ENCODE results near the gene QSOX1. TPM values are rescaled to one million over a fixed set of nuclear protein-coding genes. Genes with fewer than 3 reads are reported as not detected.

Gene QSOX1
- total RNA-seq, 2 donors from 2014 or later = 42.1 to 42.3 TPM

DNA sequence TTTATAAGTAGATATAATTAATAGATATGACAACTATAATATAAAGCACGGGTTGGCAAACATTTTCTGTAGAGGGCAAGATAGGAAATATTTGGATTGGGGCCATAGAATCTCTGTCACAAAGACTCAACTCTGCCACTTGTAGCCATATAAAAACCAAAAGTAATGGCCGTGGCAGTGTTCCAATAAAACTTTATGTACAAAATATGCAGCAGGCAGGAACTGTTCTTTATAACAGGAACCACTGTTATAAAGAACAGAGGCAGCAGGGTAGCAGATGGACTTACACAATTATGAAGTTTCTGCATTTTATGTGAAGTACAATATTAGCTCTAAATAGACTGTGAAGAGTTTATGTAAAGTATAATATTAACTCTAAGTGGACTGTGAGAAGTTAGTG lies 16.9 kb upstream of the QSOX1 start:
- no peaks in the 10 kb centered on the region for H3K36me3 Mint-ChIP-seq
- no peak for ATAC-seq
- no peak for DNase-seq (ENCODE audit: low spot score in 2 of 2)
- no peaks in the 10 kb centered on the region for H3K9me3 Mint-ChIP-seq
- no peak overlapping the region for H3K27ac Mint-ChIP-seq

DNA sequence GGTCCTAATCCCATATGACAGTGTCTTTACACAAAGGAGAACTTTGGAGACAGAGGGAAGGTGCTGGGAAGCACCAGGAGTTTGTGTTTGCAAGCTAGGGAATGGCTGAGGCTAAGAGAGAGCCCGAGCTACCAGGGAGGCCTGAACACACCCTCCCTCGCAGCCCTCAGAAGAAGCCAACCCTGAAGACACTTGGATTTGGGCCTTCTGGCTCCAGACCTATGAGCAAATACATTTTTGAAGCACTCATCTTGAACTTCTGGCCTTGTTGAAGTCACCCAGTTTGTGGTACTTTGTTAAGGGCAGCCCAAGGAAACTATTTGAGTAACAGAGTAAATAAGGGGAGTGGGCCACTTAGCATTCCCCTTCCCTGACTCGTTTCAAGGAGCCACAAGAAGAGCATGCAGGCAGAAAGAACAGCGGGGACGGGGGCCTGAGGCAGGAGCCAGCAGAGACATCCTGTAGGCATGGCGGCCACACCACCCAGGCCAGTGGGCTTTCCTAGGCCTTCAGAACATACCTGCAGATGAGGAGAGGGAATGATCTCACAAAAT lies 13.2 kb upstream of the QSOX1 start:
- ATAC-seq (no peak), DNase-seq (ENCODE audit: low spot score in 2 of 2) (no peak)
- H3K9me3 Mint-ChIP-seq = no peaks in the 10 kb centered on the region
- no peaks in the 10 kb centered on the region for H3K36me3 Mint-ChIP-seq
- no peak overlapping the region for H3K27ac Mint-ChIP-seq

DNA sequence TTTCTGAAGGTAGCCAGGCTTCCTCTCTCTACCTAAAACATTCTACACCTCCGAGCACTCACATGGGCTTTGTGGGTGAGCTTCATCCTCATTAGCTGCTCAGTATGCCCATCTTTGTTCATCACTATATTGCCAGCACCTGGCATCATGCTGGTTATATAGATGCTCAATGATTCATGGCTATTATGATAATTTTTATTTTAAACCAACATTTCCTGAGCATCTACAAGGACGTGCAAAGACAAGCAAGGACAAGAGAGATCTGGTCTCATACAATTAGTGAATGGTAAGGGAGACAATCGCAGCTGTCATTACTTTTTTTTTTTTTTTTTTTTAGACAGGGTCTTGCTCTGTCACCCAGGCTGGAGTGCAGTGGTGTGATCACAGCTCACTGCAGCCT lies 11.3 kb upstream of the QSOX1 start:
- ATAC-seq = no peak
- H3K36me3 Mint-ChIP-seq = no peaks in the 10 kb centered on the region
- no peak for DNase-seq (ENCODE audit: low spot score in 2 of 2)

DNA sequence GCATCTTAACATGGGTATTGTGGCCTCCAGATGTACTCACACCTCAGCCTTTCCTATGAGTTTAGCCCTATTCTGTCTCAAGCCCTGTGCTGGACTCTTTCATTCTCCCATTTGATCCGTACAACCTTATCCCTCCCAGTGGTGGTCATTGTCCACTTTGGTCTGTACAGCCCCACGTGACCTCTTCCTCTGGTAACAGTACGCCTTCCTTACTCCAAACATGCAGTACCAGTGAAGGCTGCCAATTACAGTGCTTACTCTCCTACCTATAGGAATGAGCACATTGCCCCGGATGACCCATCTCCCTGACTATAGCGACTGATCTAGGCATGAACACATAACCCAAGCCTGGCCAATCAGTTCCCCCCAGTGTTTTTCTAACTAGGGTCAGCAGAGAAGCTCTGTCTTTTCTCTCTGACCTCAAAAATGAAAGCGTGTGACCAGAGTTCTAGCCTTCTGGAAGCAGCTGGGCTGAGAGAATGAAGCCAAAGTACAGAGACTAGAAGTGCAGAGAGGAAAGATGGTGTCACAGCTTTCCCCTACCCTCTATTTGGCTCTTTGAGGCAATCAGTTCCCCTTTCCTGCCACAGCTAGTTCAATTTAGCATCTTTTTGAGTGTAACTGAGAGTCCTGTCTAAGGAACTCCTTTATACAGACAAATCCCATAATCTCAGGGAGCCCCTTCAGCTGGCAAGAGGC lies 9.9 kb upstream of the QSOX1 start:
- DNase-seq (ENCODE audit: low spot score in 2 of 2) (no peak), ATAC-seq (no peak)
- Mint-ChIP-seq H3K27ac (no peak overlapping the region), H3K36me3 (no peaks in the 10 kb centered on the region), H3K9me3 (no peaks in the 10 kb centered on the region)

More for the DNA sequence above, 11.3 kb upstream of the QSOX1 start:
- H3K9me3 Mint-ChIP-seq = no peaks in the 10 kb centered on the region
- H3K27ac Mint-ChIP-seq = no peak overlapping the region

DNA sequence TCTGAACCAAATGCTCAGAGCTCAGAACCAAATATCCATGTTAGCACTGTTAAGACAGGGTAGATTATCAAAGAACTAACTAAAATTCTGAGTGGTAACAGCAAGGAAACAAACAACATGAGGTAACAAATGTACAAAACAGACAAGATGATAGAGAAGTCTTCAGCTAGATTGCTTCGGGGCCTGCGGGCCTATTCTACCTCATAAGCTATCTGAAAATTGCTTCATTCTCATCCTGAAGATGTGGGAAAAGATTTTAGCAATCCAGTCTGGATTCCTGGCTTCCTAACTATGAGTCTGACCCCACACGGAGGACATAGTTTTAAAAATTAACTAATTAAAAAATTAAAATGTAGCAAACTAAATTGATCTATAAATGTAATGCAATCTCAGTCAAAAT lies 9.2 kb upstream of the QSOX1 start:
- DNase-seq (ENCODE audit: low spot score in 2 of 2) = no peak
- ATAC-seq = no peak
- Mint-ChIP-seq H3K27ac (no peak overlapping the region), H3K9me3 (no peaks in the 10 kb centered on the region), H3K36me3 (no peaks in the 10 kb centered on the region)

DNA sequence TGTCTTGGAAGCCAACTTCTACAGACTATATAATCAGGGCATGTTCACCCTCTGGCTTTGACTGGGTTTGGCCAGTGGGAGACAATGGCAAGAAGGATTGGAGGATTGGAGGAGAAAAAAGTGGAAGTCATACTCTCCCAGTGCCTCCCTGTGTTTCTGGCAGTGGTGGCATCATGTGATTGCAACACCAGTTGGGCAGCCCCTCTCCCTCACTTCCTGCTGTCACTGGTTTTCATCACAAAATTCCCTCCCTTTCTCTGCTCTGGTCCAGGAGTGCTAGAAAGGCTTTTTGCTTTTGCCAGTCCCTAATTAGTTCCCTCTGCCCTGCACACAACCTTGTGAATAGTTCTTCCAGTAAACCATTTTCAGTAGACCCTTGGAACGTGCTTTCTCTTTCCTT lies 3.7 kb upstream of the QSOX1 start:
- H3K36me3 Mint-ChIP-seq = peaks cover 8 to 9% of the 10 kb centered on the region in 2 donors
- no peak for ATAC-seq
- H3K27ac Mint-ChIP-seq = no peak overlapping the region
- no peak for DNase-seq (ENCODE audit: low spot score in 2 of 2)
- H3K9me3 Mint-ChIP-seq = no peaks in the 10 kb centered on the region

DNA sequence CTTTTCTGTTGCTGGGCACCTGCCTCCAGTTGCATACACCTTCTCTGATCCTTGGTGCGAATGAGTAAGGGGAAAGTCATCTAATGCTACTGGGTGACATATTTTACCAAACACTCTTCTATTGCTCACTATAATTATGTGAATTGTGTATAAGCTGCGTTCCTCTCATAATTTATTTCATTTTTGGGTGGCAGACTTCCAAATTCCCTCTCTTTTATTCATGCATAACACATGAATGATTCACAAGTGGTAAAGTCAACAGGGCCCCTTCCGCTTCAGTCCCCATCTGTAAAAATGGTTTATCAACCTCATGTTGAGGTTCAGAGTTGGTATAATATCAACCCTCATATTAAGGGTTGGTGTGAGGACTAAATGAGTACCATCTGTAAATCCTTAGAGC lies 3.2 kb upstream of the QSOX1 start:
- Mint-ChIP-seq H3K36me3 (peaks cover 8 to 13% of the 10 kb centered on the region in 2 donors), H3K27ac (no peak overlapping the region), H3K9me3 (no peaks in the 10 kb centered on the region)
- DNase-seq (ENCODE audit: low spot score in 2 of 2) = no peak
- no peak for ATAC-seq

DNA sequence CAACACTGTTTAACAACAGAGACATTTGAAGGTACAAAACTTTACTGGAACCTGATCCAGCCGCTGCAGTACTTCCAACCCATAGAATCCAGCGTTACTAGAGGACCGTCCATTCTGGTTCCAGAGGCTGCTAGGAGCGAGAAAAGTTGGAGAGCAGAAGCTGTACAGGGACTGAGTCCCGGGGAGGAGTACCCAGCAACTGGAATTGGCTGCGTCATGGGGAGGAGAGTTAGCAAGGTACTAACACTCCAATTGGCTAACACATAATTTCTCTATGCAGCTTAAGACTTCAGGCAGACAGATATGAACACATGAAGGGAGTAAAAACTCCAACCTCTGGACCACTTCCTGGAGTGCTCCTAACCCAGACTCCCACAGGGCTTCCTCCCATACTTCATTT lies 2.1 kb upstream of the QSOX1 start:
- Mint-ChIP-seq H3K27ac (no peak overlapping the region), H3K36me3 (peaks cover 8 to 16% of the 10 kb centered on the region in 2 donors), H3K9me3 (no peaks in the 10 kb centered on the region)
- DNase-seq (ENCODE audit: low spot score in 2 of 2) (no peak), ATAC-seq (no peak)

DNA sequence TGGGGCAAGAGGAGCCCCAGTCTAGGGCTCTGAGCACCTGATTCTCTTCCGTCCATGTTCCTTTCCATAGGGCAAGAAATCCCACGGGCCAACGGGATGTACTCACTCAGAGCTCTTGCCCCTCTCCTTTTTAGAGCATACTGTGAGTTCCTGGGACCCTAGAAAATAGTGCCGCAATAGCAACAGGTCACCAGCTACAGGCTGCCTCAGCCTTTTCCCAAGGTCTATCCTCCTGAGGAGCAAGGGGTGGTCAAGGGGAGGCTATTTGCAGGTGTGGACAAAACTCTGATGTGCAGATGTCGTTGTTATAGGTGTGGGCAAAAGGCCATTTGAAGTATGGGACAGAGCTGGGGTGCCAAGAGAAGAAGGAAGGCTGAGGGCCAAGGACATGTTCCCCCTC lies 1.6 kb upstream of the QSOX1 start:
- Mint-ChIP-seq H3K27ac (no peak overlapping the region), H3K36me3 (peaks cover 8 to 16% of the 10 kb centered on the region in 2 donors), H3K9me3 (no peaks in the 10 kb centered on the region)
- ATAC-seq (no peak), DNase-seq (ENCODE audit: low spot score in 2 of 2) (no peak)

DNA sequence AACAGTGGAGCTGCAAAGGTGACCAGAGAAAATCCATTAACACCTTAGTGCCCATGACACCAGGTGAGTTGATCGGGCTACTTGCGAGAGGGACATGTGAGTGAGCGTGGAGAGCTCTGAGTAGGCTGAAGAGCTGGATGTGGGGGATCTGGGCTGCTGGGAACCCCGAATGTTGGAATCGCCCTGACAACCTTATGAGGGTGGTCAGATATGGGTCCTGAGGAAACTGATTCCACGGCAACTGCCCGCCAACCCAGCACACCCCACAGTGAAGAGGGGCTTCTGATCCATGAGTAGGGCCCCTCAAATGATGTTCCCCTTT lies 705 bp upstream of the QSOX1 start:
- no peak for ATAC-seq

DNA sequence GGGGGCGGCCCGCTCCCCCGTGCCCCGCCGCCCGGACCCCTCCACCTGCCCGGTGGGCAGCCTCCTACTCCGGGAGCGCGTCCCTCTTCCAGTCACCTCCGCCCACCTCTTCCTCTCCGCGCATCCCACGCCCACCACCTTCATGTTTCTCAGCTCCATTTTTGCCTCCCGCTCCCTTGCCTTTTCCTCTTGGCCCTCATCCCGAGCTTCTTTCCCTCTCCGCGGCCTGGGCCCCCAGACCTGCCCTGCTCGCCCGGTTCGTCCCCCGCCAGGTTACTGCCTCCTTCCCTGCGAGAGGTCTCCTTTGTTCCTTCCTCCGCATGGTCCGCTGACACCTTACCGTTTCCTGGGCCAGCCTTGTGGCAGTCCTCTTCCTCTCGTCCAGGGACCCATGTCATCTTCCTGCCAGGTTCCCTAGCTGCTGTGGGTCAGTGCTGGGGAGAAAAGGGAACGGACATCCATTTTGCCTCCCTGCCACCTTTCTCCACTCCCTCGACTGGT lies 563 bp downstream of the QSOX1 start:
- Mint-ChIP-seq H3K9me3 (no peaks in the 10 kb centered on the region), H3K36me3 (peaks cover 8 to 16% of the 10 kb centered on the region in 2 donors), H3K27ac (peak overlapping the region; percentile 72 to 93)
- DNase-seq (ENCODE audit: low spot score in 2 of 2) (peak; percentile 33 to 68), ATAC-seq (peak in 1 of 2 donors; percentile 6)

More for the DNA sequence above, 705 bp upstream of the QSOX1 start:
- DNase-seq (ENCODE audit: low spot score in 2 of 2) = no peak
- Mint-ChIP-seq H3K36me3 (peaks cover 8 to 16% of the 10 kb centered on the region in 2 donors), H3K27ac (peak overlapping the region; percentile 59 to 80), H3K9me3 (no peaks in the 10 kb centered on the region)

DNA sequence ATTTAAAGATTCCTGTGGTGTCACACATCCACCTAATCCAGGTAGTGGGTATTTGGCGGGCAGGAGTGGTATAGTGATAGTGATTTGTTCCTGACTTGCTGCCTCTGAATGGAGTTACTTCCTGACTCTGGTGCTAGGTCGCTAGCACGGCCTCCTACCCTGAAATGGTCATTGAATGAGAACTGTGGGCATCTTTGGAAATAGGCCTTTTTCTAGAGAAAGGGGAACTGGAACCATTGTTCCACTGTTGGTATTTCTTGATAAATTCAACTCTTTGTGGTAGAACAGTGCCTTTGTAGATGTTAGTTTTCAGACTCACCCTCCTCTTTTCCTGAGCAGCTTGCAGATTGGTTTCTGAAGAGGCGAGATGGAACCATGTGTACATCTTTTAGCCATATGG lies 1.5 kb downstream of the QSOX1 start:
- no peak for ATAC-seq
- Mint-ChIP-seq H3K9me3 (no peaks in the 10 kb centered on the region), H3K36me3 (peaks cover 8 to 16% of the 10 kb centered on the region in 2 donors), H3K27ac (peak overlapping the region in 1 of 2 donors; percentile 93)
- no peak for DNase-seq (ENCODE audit: low spot score in 2 of 2)

DNA sequence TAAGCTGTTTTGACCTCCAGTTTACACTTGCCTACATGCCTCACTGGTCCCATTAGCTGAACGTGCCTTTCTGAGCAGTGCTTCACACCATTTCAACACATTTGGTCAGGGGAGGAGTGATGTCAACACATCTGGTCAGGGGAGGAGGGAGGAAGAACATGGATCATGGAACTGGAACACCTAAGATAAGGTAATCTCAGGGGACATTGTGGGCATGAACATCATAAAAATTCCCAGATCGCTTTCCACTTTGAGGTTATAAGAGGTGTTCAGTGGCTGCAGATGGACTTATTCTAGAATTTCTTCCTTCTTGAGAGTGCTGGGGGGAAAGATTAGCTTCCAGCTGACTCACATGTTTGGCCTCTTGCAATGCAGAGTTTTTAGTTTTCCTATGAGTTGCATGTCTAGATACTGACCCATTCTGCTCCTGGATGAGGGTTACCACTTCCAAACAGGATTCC lies 2.0 kb downstream of the QSOX1 start:
- DNase-seq (ENCODE audit: low spot score in 2 of 2) (no peak), ATAC-seq (no peak)
- peaks cover 8 to 16% of the 10 kb centered on the region in 2 donors for H3K36me3 Mint-ChIP-seq
- H3K27ac Mint-ChIP-seq = no peak overlapping the region
- H3K9me3 Mint-ChIP-seq = no peaks in the 10 kb centered on the region

DNA sequence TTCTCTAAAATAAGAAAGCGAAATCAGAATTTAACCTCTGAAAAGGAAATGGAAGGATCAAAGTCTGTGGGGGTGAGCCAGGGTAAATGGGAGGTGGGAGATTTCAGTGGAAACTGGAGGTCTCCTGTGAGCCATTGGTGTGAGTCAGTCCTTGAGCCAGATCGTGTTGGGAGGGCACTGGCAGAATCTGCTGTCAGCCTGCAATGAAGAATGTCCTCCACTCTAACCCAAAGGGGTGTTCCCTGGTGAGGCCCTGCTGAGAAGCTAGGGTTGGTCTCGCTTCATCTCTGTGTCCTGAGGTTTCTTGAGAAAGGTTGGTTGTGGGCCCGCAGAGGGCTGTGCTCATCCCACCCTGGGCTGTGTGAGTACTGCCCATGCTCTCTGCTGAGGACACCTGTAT lies 2.4 kb downstream of the QSOX1 start:
- ATAC-seq = no peak
- no peak overlapping the region for H3K27ac Mint-ChIP-seq

DNA sequence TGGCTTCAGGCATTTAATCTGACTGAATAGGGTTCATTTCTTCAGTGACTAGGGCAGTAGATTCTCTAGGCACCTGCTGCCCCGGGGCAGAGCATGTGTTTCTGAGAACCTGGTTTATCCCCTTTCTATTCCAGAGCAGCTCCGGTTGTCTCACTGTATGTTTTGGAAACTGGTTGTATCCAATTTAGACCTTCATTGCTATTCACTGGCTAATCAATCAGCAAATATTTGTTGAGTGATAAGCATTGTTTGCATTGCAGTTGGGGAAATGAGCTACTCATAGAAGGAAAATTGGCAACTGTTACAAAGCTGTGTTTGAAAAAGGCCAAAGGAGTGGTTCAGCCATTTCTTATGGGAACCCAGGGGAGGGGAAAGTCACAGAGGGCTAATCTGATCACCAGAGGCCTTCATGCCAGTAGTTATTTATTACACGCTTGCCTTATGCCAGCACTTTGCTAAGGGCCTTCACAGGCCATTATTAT lies 2.9 kb downstream of the QSOX1 start:
- DNase-seq (ENCODE audit: low spot score in 2 of 2) (no peak), ATAC-seq (no peak)
- no peaks in the 10 kb centered on the region for H3K9me3 Mint-ChIP-seq

More for the DNA sequence above, 2.4 kb downstream of the QSOX1 start:
- Mint-ChIP-seq H3K9me3 (no peaks in the 10 kb centered on the region), H3K36me3 (peaks cover 8 to 16% of the 10 kb centered on the region in 2 donors)
- no peak for DNase-seq (ENCODE audit: low spot score in 2 of 2)

DNA sequence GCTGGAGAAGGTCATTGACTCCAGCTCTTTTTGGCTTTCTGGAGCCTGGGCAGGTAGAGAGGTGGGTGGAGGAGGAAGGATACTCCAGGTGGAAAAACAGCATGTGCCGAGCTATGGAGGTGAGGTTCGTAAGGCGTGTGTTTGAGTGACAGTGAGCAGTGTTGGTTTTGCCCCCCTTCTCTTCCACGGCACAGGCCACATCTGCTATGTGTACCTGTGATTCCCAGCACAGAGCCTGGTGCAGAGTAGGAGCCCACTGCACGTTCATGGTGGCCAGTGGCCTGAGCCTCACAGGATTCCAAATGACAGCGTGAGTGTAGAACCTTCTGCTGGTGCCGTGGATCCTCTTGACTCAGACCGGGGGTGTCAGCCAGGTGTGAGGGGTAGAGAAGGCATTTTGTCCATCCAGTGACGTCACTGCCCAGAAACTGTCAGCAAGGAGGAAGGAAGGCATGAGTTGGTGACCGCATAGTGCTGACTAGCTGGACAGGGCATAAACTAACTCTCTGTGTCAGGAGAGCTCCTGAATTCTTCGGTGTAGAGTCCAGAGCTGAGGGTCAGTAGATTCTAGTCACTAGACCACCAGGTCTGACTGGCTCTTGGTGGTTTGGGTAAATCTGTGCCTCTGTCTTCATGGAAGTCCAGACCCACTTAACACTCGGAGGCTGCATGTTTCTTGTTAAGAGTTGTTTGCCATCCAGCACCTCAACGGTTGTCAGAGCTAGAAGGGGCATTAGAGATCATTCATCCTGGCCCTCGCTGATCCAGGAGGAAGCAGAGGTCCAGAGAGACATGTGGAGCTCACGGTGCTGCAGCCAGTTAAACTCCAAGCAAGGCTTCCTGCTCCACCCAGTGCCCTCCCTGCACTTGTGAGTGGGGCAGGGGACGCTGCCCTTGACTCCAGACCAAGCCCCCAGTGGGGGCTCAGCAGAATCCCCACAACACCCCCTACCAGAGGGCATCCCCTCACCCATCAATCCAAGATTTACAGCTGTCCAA lies 3.8 kb downstream of the QSOX1 start:
- Mint-ChIP-seq H3K36me3 (peaks cover 8 to 16% of the 10 kb centered on the region in 2 donors), H3K27ac (peak overlapping the region in 1 of 2 donors; percentile 2), H3K9me3 (no peaks in the 10 kb centered on the region)
- DNase-seq (ENCODE audit: low spot score in 2 of 2) (no peak), ATAC-seq (no peak)

More for the DNA sequence above, 2.9 kb downstream of the QSOX1 start:
- no peak overlapping the region for H3K27ac Mint-ChIP-seq
- H3K36me3 Mint-ChIP-seq = peaks cover 8 to 16% of the 10 kb centered on the region in 2 donors

DNA sequence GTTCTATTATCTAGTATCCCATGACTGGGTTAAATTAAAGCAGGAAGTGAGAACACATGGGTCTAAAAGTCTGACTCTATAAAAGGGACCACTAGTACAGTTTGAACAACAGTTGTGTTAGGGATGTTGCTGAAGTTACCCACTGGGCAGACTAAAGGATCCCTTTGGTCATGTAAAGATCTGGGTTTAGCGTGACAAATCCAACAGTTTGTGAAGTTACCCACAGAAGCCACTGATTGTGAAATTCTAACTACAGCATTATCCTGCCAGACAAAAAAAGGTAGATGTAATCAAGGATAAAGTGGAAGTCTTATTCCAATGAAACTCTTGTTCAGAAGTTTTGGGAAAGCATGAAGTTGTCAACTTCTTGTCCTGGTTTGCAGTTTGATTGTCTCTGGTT lies 5.7 kb downstream of the QSOX1 start:
- ATAC-seq = no peak
- no peak for DNase-seq (ENCODE audit: low spot score in 2 of 2)
- H3K9me3 Mint-ChIP-seq = no peaks in the 10 kb centered on the region

More for the DNA sequence above, 5.7 kb downstream of the QSOX1 start:
- Mint-ChIP-seq H3K36me3 (peaks cover 6 to 14% of the 10 kb centered on the region in 2 donors), H3K27ac (no peak overlapping the region)
